Measurements from ENCODE around the gene PHLDA2.

PHLDA2 gene

GRCh38 chr11:2944530-2944929 lies 15.3 kb upstream of the PHLDA2 start:
- DNase-seq, result no peak

- no peak for DNase-seq
Measured at GRCh38 chr11:2943711-2944118, 14.5 kb upstream of the PHLDA2 start.

- no peak for DNase-seq
Measured at GRCh38 chr11:2942872-2943710, 13.9 kb upstream of the PHLDA2 start.

- DNase-seq, result no peak
Measured at GRCh38 chr11:2942447-2942846, 13.2 kb upstream of the PHLDA2 start.

- DNase-seq, result no peak
Measured at GRCh38 chr11:2940921-2941821, 12.0 kb upstream of the PHLDA2 start.

GRCh38 chr11:2940147-2940920 lies 11.1 kb upstream of the PHLDA2 start:
- DNase-seq, result no peak

- peak; percentile 37 for DNase-seq
Measured at GRCh38 chr11:2938458-2939418, 9.5 kb upstream of the PHLDA2 start.

GRCh38 chr11:2937641-2938457 lies 8.6 kb upstream of the PHLDA2 start:
- DNase-seq, result peak; percentile 44

GRCh38 chr11:2934611-2935239 lies 5.5 kb upstream of the PHLDA2 start:
- no peak for DNase-seq

GRCh38 chr11:2934021-2934550 lies 4.9 kb upstream of the PHLDA2 start:
- no peak for DNase-seq

GRCh38 chr11:2933375-2934020 lies 4.3 kb upstream of the PHLDA2 start:
- no peak for DNase-seq

- DNase-seq, result no peak
Measured at GRCh38 chr11:2932850-2933251, 3.6 kb upstream of the PHLDA2 start.

- no peak for DNase-seq
Measured at GRCh38 chr11:2931771-2932738, 2.8 kb upstream of the PHLDA2 start.

- DNase-seq, result no peak
Measured at GRCh38 chr11:2931420-2931746, 2.2 kb upstream of the PHLDA2 start.

GRCh38 chr11:2930704-2931419 lies 1.6 kb upstream of the PHLDA2 start:
- peak; percentile 35 for DNase-seq

- peak; percentile 48 for DNase-seq
Measured at GRCh38 chr11:2929950-2930703, 907 bp upstream of the PHLDA2 start.

- no peak for DNase-seq
Measured at GRCh38 chr11:2929531-2929949, 320 bp upstream of the PHLDA2 start.

All from eye (tissue), 1 donor.